SKM-1 treated with dmso at 0.1 percent for 144 hours (cell line): ENCODE results near the gene B3GALT4.

Experiments used
- DNase-seq: peaks from one replicate; lab custom pipeline; 2025; ENCODE audit not compliant: unreplicated experiment; lab: John Stamatoyannopoulos, UW

The B3GALT4 gene

GRCh38 chr6:33313709-33314514 is 37.0 kb downstream of the B3GALT4 start, which contains the start of gene TAPBP:
TSS of gene TAPBP (minus strand) at chr6:33314078. CDS start at chr6:33314041, 37 bp downstream.
- DNase-seq: peak; percentile 25

GRCh38 chr6:33314515-33314942 is 37.6 kb downstream of the B3GALT4 start:
- DNase-seq: peak; percentile 68

GRCh38 chr6:33314943-33315792 is 38.2 kb downstream of the B3GALT4 start:
- no peak for DNase-seq

- no peak for DNase-seq
Measured at GRCh38 chr6:33315793-33316602, 39.1 kb downstream of the B3GALT4 start.

GRCh38 chr6:33316603-33317418 is 39.9 kb downstream of the B3GALT4 start:
- no peak for DNase-seq

- DNase-seq: no peak
Measured at GRCh38 chr6:33317419-33317668, 40.4 kb downstream of the B3GALT4 start.

- peak; percentile 98 for DNase-seq
Measured at GRCh38 chr6:33317669-33318425, 40.9 kb downstream of the B3GALT4 start, which contains the start of gene ZBTB22. TSS of gene ZBTB22 (minus strand) at chr6:33317744. CDS start at chr6:33316916, 828 bp downstream.

GRCh38 chr6:33318426-33319073 is 41.6 kb downstream of the B3GALT4 start:
- DNase-seq: no peak

GRCh38 chr6:33319939-33320314 is 43.0 kb downstream of the B3GALT4 start:
- no peak for DNase-seq

GRCh38 chr6:33320315-33321181 is 43.6 kb downstream of the B3GALT4 start:
- DNase-seq: no peak

- DNase-seq: no peak
Measured at GRCh38 chr6:33321227-33321626, 44.3 kb downstream of the B3GALT4 start.

- DNase-seq: no peak
Measured at GRCh38 chr6:33323623-33323948, 46.7 kb downstream of the B3GALT4 start.

GRCh38 chr6:33324125-33324524 is 47.2 kb downstream of the B3GALT4 start:
- peak; percentile 9 for DNase-seq
